ENCODE results near the gene WWC2.

Gene WWC2

GRCh38 chr4:183170894-183171293, 71.8 kb downstream of the WWC2 start:
- H3K4me1 ChIP-seq (ENCODE audit: control insufficient read depth, insufficient read depth, low read length) = peaks cover 4% of the 10 kb centered on the region; the same call in 1 of the 2 replicates
- no peak overlapping the region for H3K27ac ChIP-seq (ENCODE audit: low read length)

GRCh38 chr4:183171484-183172267, 72.6 kb downstream of the WWC2 start:
- no peak for DNase-seq (ENCODE audit: low read depth, low spot score)
- no peak overlapping the region for H3K4me3 ChIP-seq (ENCODE audit: low read length)
- WGBS (ENCODE audit: insufficient coverage, insufficient read length) = no CpG with 5 or more reads among the region's 4 CpGs

More at GRCh38 chr4:183170894-183171293, 71.8 kb downstream of the WWC2 start:
- H3K36me3 ChIP-seq (ENCODE audit: control insufficient read depth, insufficient read depth, low read length) = no peaks in the 10 kb centered on the region
- no peaks in the 10 kb centered on the region for H3K27me3 ChIP-seq (ENCODE audit: control insufficient read depth, insufficient read depth, low read length)
- no peak overlapping the region for H3K4me3 ChIP-seq (ENCODE audit: low read length)
- no peaks in the 10 kb centered on the region for H3K9me3 ChIP-seq (ENCODE audit: control insufficient read depth, insufficient read depth, low read length)
- DNase-seq (ENCODE audit: low read depth, low spot score) = no peak

GRCh38 chr4:183172881-183173280, 73.8 kb downstream of the WWC2 start:
- H3K27ac ChIP-seq (ENCODE audit: low read length) = no peak overlapping the region
- DNase-seq (ENCODE audit: low read depth, low spot score) = no peak
- H3K36me3 ChIP-seq (ENCODE audit: control insufficient read depth, insufficient read depth, low read length) = no peaks in the 10 kb centered on the region
- WGBS (ENCODE audit: insufficient coverage, insufficient read length) = 100% methylated on average over 1 of the region's 1 CpG
- H3K4me3 ChIP-seq (ENCODE audit: low read length) = no peak overlapping the region
- H3K9me3 ChIP-seq (ENCODE audit: control insufficient read depth, insufficient read depth, low read length) = no peaks in the 10 kb centered on the region
- H3K4me1 ChIP-seq (ENCODE audit: control insufficient read depth, insufficient read depth, low read length) = peaks cover 9% of the 10 kb centered on the region; the same call in 1 of the 2 replicates
- H3K27me3 ChIP-seq (ENCODE audit: control insufficient read depth, insufficient read depth, low read length) = no peaks in the 10 kb centered on the region

More at GRCh38 chr4:183171484-183172267, 72.6 kb downstream of the WWC2 start:
- no peaks in the 10 kb centered on the region for H3K9me3 ChIP-seq (ENCODE audit: control insufficient read depth, insufficient read depth, low read length)
- no peak overlapping the region for H3K27ac ChIP-seq (ENCODE audit: low read length)
- H3K36me3 ChIP-seq (ENCODE audit: control insufficient read depth, insufficient read depth, low read length) = no peaks in the 10 kb centered on the region
- H3K27me3 ChIP-seq (ENCODE audit: control insufficient read depth, insufficient read depth, low read length) = no peaks in the 10 kb centered on the region
- peaks cover 4% of the 10 kb centered on the region; the same call in 1 of the 2 replicates for H3K4me1 ChIP-seq (ENCODE audit: control insufficient read depth, insufficient read depth, low read length)

- no peaks in the 10 kb centered on the region for H3K9me3 ChIP-seq (ENCODE audit: control insufficient read depth, insufficient read depth, low read length)
- no peak for DNase-seq (ENCODE audit: low read depth, low spot score)
- H3K27ac ChIP-seq (ENCODE audit: low read length) = no peak overlapping the region
- H3K4me1 ChIP-seq (ENCODE audit: control insufficient read depth, insufficient read depth, low read length) = peaks cover 11% of the 10 kb centered on the region
- WGBS (ENCODE audit: insufficient coverage, insufficient read length) = no CpG with 5 or more reads among the region's 13 CpGs
- H3K36me3 ChIP-seq (ENCODE audit: control insufficient read depth, insufficient read depth, low read length) = no peaks in the 10 kb centered on the region
- no peak overlapping the region for H3K4me3 ChIP-seq (ENCODE audit: low read length)
- no peaks in the 10 kb centered on the region for H3K27me3 ChIP-seq (ENCODE audit: control insufficient read depth, insufficient read depth, low read length)
Measured at GRCh38 chr4:183173580-183174526, 74.8 kb downstream of the WWC2 start.

- Histone ChIP-seq H3K27ac (ENCODE audit: low read length) (no peak overlapping the region), H3K4me3 (ENCODE audit: low read length) (no peak overlapping the region), H3K27me3 (ENCODE audit: control insufficient read depth, insufficient read depth, low read length) (no peaks in the 10 kb centered on the region), H3K4me1 (ENCODE audit: control insufficient read depth, insufficient read depth, low read length) (peaks cover 13% of the 10 kb centered on the region), H3K36me3 (ENCODE audit: control insufficient read depth, insufficient read depth, low read length) (no peaks in the 10 kb centered on the region), H3K9me3 (ENCODE audit: control insufficient read depth, insufficient read depth, low read length) (no peaks in the 10 kb centered on the region)
- DNase-seq (ENCODE audit: low read depth, low spot score) = no peak
- no CpG with 5 or more reads among the region's 5 CpGs for WGBS (ENCODE audit: insufficient coverage, insufficient read length)
Measured at GRCh38 chr4:183175631-183176232, 76.7 kb downstream of the WWC2 start.

GRCh38 chr4:183177001-183177400, 77.9 kb downstream of the WWC2 start:
- H3K27me3 ChIP-seq (ENCODE audit: control insufficient read depth, insufficient read depth, low read length) = no peaks in the 10 kb centered on the region
- peaks cover 16% of the 10 kb centered on the region for H3K4me1 ChIP-seq (ENCODE audit: control insufficient read depth, insufficient read depth, low read length)
- H3K27ac ChIP-seq (ENCODE audit: low read length) = no peak overlapping the region
- WGBS (ENCODE audit: insufficient coverage, insufficient read length) = no CpG with 5 or more reads among the region's 2 CpGs
- DNase-seq (ENCODE audit: low read depth, low spot score) = no peak
- no peaks in the 10 kb centered on the region for H3K36me3 ChIP-seq (ENCODE audit: control insufficient read depth, insufficient read depth, low read length)
- no peaks in the 10 kb centered on the region for H3K9me3 ChIP-seq (ENCODE audit: control insufficient read depth, insufficient read depth, low read length)
- H3K4me3 ChIP-seq (ENCODE audit: low read length) = no peak overlapping the region

GRCh38 chr4:183178201-183178600, 79.1 kb downstream of the WWC2 start:
- no peak for DNase-seq (ENCODE audit: low read depth, low spot score)
- no CpG with 5 or more reads among the region's 3 CpGs for WGBS (ENCODE audit: insufficient coverage, insufficient read length)
- Histone ChIP-seq H3K27ac (ENCODE audit: low read length) (no peak overlapping the region), H3K27me3 (ENCODE audit: control insufficient read depth, insufficient read depth, low read length) (no peaks in the 10 kb centered on the region), H3K4me1 (ENCODE audit: control insufficient read depth, insufficient read depth, low read length) (peaks cover 16% of the 10 kb centered on the region), H3K36me3 (ENCODE audit: control insufficient read depth, insufficient read depth, low read length) (no peaks in the 10 kb centered on the region), H3K9me3 (ENCODE audit: control insufficient read depth, insufficient read depth, low read length) (no peaks in the 10 kb centered on the region), H3K4me3 (ENCODE audit: low read length) (no peak overlapping the region)

- Histone ChIP-seq H3K36me3 (ENCODE audit: control insufficient read depth, insufficient read depth, low read length) (no peaks in the 10 kb centered on the region), H3K27ac (ENCODE audit: low read length) (no peak overlapping the region), H3K4me1 (ENCODE audit: control insufficient read depth, insufficient read depth, low read length) (peaks cover 13% of the 10 kb centered on the region), H3K4me3 (ENCODE audit: low read length) (no peak overlapping the region), H3K27me3 (ENCODE audit: control insufficient read depth, insufficient read depth, low read length) (no peaks in the 10 kb centered on the region), H3K9me3 (ENCODE audit: control insufficient read depth, insufficient read depth, low read length) (no peaks in the 10 kb centered on the region)
- WGBS (ENCODE audit: insufficient coverage, insufficient read length) = no CpG with 5 or more reads among the region's 7 CpGs
- no peak for DNase-seq (ENCODE audit: low read depth, low spot score)
Measured at GRCh38 chr4:183180096-183180495, 81.0 kb downstream of the WWC2 start.

GRCh38 chr4:183180621-183181020, 81.6 kb downstream of the WWC2 start:
- peaks cover 13% of the 10 kb centered on the region for H3K4me1 ChIP-seq (ENCODE audit: control insufficient read depth, insufficient read depth, low read length)

GRCh38 chr4:183181081-183181480, 82.0 kb downstream of the WWC2 start:
- Histone ChIP-seq H3K27me3 (ENCODE audit: control insufficient read depth, insufficient read depth, low read length) (no peaks in the 10 kb centered on the region), H3K9me3 (ENCODE audit: control insufficient read depth, insufficient read depth, low read length) (no peaks in the 10 kb centered on the region), H3K36me3 (ENCODE audit: control insufficient read depth, insufficient read depth, low read length) (no peaks in the 10 kb centered on the region), H3K4me1 (ENCODE audit: control insufficient read depth, insufficient read depth, low read length) (peaks cover 13% of the 10 kb centered on the region), H3K4me3 (ENCODE audit: low read length) (no peak overlapping the region), H3K27ac (ENCODE audit: low read length) (no peak overlapping the region)
- no peak for DNase-seq (ENCODE audit: low read depth, low spot score)
- WGBS (ENCODE audit: insufficient coverage, insufficient read length) = no CpG with 5 or more reads among the region's 3 CpGs

More at GRCh38 chr4:183180621-183181020, 81.6 kb downstream of the WWC2 start:
- Histone ChIP-seq H3K27ac (ENCODE audit: low read length) (no peak overlapping the region), H3K36me3 (ENCODE audit: control insufficient read depth, insufficient read depth, low read length) (no peaks in the 10 kb centered on the region), H3K27me3 (ENCODE audit: control insufficient read depth, insufficient read depth, low read length) (no peaks in the 10 kb centered on the region), H3K4me3 (ENCODE audit: low read length) (no peak overlapping the region), H3K9me3 (ENCODE audit: control insufficient read depth, insufficient read depth, low read length) (no peaks in the 10 kb centered on the region)
- WGBS (ENCODE audit: insufficient coverage, insufficient read length) = no CpG with 5 or more reads among the region's 4 CpGs
- no peak for DNase-seq (ENCODE audit: low read depth, low spot score)
